Heart right ventricle (tissue), 16 donors: ENCODE results near the gene KLF14. TPM values are rescaled to one million over a fixed set of nuclear protein-coding genes. Genes with fewer than 3 reads are reported as not detected.

ENCODE experiments used
- ATAC-seq, 8 donors: fragments of 200-7000 bp; cut with Tn5 transposase; one replicate each; pipeline ENCODE4 v1.9.1; 2020; ENCODE audit warnings: mild to moderate bottlenecking in 8 of 8, moderate library complexity in 8 of 8, moderate number of reproducible peaks in 1 of 8
- DNase-seq, 2 donors: peaks; one replicate each; pipeline ENCODE4 v3.0.0-alpha.2; 2020
- H3K27ac ChIP-seq, 10 donors: fragments of 200-600 bp; sonication (generic) in 2 of 10; one replicate each; pipeline versions ENCODE4 v1.5.0 to v1.8.0; 2020 to 2022; ENCODE audit warnings: mild to moderate bottlenecking in 3 of 10
- H3K27me3 ChIP-seq, 7 donors: fragments of 200-600 bp; one replicate each; pipeline ENCODE4 v1.8.0; 2021 to 2022; ENCODE audit warnings: mild to moderate bottlenecking in 2 of 7
- H3K36me3 ChIP-seq, 9 donors: fragments of 200-600 bp; sonication (generic) in 1 of 9; one replicate each; pipeline versions ENCODE4 v1.5.0 to v1.8.0; 2020 to 2022; ENCODE audit warnings: mild to moderate bottlenecking in 2 of 9
- H3K4me1 ChIP-seq, 9 donors: fragments of 200-600 bp; sonication (generic) in 1 of 9; one replicate each; pipeline versions ENCODE4 v1.5.0 to v1.8.0; 2020 to 2022; ENCODE audit warnings: mild to moderate bottlenecking in 4 of 9
- H3K4me3 ChIP-seq, 10 donors: fragments of 200-600 bp; sonication (generic) in 2 of 10; one replicate each; pipeline versions ENCODE4 v1.5.0 to v1.8.0; 2020 to 2022; ENCODE audit warnings: mild to moderate bottlenecking in 7 of 10, moderate library complexity in 2 of 10
- H3K9me3 ChIP-seq, 11 donors: fragments of 200-600 bp in 10 of 11; sonication (generic) in 2 of 11; one replicate each; pipeline versions ENCODE4 v1.5.0 to v1.8.0; 2013 to 2022; ENCODE audit warnings: mild to moderate bottlenecking in 2 of 11, control low read depth in 1 of 11, moderate library complexity in 1 of 11
- CTCF ChIP-seq, 9 donors: fragments of 200-600 bp; sonication (generic) in 2 of 9; IDR thresholded peaks; one replicate each; pipeline versions ENCODE4 v1.5.0 to v1.8.0; 2021 to 2022; ENCODE audit warnings: antibody characterized with exemption in 9 of 9, mild to moderate bottlenecking in 5 of 9, moderate library complexity in 1 of 9
- WGBS, 2 donors: extraction: QIAGEN DNeasy Blood & Tissue Kit; methylation state at CpG; one replicate each; pipeline ENCODE4 v1.1.7; 2013; ENCODE audit warnings: inconsistent platforms in 1 of 2; 5-methylcytosine and 5-hydroxymethylcytosine counted together
- intact Hi-C, 10 donors: fragments of 100-400 bp; cut with DNase I; formaldehyde crosslinking; loops; one replicate each; pipeline versions ENCODE4 v1.11.1 to v1.14.2; 2022
- polyA plus RNA-seq, 2 donors: library from polyadenylated mRNA; stranded (reverse); fragments of 200-250 nt; gene quantifications; one replicate each; pipeline ENCODE4 v1.2.3, GENCODE V29; 2013
- total RNA-seq, 10 donors: library from RNA; stranded (reverse); fragmentation: NEBNext Ultra II Directional in 3 of 10; extraction: Animal tissue kit (Norgen Biotek cat#: 25700) in 3 of 10; gene quantifications; one replicate each; pipeline versions ENCODE4 v1.2.1 to v1.2.4, GENCODE V29; 2021 to 2023
- donor health status: Arrhythmogenic right ventricular cardiomyopathy.
- donor health status: ischemic (EF 13 %, LVEDD 7.1; RV severe dilation, severe dysfunction).
- donor health status: healthy with polysubstance abuse.
- donor health status: DM: no; HTN: yes; CAD: no.
- donor health status: DM: no; HTN: no; CAD: no.
- donor health status: ischemic (EF 25% LVEDD 6.9; RV normal size, moderate dysfunction).
- donor health status: ischemic (EF 25% LVEDD 5.7; RV mildly dilated, moderate dysfunction).
- donor health status: healthy.
- donor health status: DM: yes; HTN: yes; CAD: no.
- donor health status: Ischemic cardiomyopathy.
- donor health status: ischemic (EF 35%, LVEDD 5.7; RV mildly dilated, moderate dysfunction).
- donor health status: nonischemic (EF 11% LVEDD 7.7; RV severe dilation, severe dysfunction).
- donor health status: DM: yes; HTN: yes; CAD: no.
- donor health status: PGD.
- donor health status: ischemic (EF 29% LVEDD 5.4; RV normal size, mild dysfunction).
- donor health status: nonischemic (EF 23%, LVEDD 6.1; RV moderate dilation, normal function).

The KLF14 gene
- total and polyA plus RNA-seq, 12 donors: 0.03 to 0.49 (median 0.13) TPM; not detected in 4

GRCh38 chr7:130708766-130709165, 25.2 kb downstream of the KLF14 start:
- H3K9me3 ChIP-seq: peaks cover 0 to 8% (median 0%) of the 10 kb centered on the region in 11 donors
- ATAC-seq: no peak
- 90 to 91% methylated on average over 4 of the region's 4 CpGs for WGBS, 2 donors
- peaks cover 0 to 17% (median 0%) of the 10 kb centered on the region in 7 donors for H3K27me3 ChIP-seq
- no peak overlapping the region for H3K4me3 ChIP-seq
- intact Hi-C loops: no loop called here
- H3K4me1 ChIP-seq: no peaks in the 10 kb centered on the region
- TF ChIP-seq CTCF (IDR thresholded peaks at IDR 0.05): no peak
- H3K36me3 ChIP-seq: no peaks in the 10 kb centered on the region
- H3K27ac ChIP-seq: no peak overlapping the region
- DNase-seq: no peak

GRCh38 chr7:130708001-130708400, 26.0 kb downstream of the KLF14 start:
- H3K4me1 ChIP-seq: no peaks in the 10 kb centered on the region
- intact Hi-C loops: no loop called here
- H3K9me3 ChIP-seq: peaks cover 0 to 8% (median 0%) of the 10 kb centered on the region in 11 donors
- H3K27me3 ChIP-seq: peaks cover 0 to 17% (median 0%) of the 10 kb centered on the region in 7 donors
- no peak overlapping the region for H3K4me3 ChIP-seq
- 90 to 92% methylated on average over 4 of the region's 4 CpGs for WGBS, 2 donors
- DNase-seq (no peak), ATAC-seq (no peak)
- TF ChIP-seq CTCF (IDR thresholded peaks at IDR 0.05): no peak
- H3K36me3 ChIP-seq: no peaks in the 10 kb centered on the region
- H3K27ac ChIP-seq: no peak overlapping the region

- ATAC-seq: no peak
- Histone ChIP-seq H3K36me3 (no peaks in the 10 kb centered on the region), H3K9me3 (peaks cover 0 to 8% (median 0%) of the 10 kb centered on the region in 11 donors), H3K27ac (no peak overlapping the region), H3K4me1 (no peaks in the 10 kb centered on the region), H3K4me3 (no peak overlapping the region), H3K27me3 (peaks cover 0 to 5% (median 0%) of the 10 kb centered on the region in 7 donors)
- TF ChIP-seq CTCF (IDR thresholded peaks at IDR 0.05): no peak
- intact Hi-C loops: no loop called here
- 78 to 87% methylated on average over 1 of the region's 1 CpG for WGBS, 2 donors
- DNase-seq: no peak
These were observed 30.2 kb downstream of the KLF14 start for GRCh38 chr7:130703851-130704250.

- Histone ChIP-seq H3K27ac (no peak overlapping the region), H3K4me3 (no peak overlapping the region), H3K4me1 (no peaks in the 10 kb centered on the region), H3K36me3 (no peaks in the 10 kb centered on the region), H3K9me3 (peaks cover 0 to 4% (median 0%) of the 10 kb centered on the region in 11 donors), H3K27me3 (no peaks in the 10 kb centered on the region)
- intact Hi-C loops: no loop called here
- ATAC-seq (no peak), DNase-seq (no peak)
- WGBS, 2 donors: 91 to 99% methylated on average over 2 of the region's 2 CpGs
- no peak for TF ChIP-seq CTCF (IDR thresholded peaks at IDR 0.05)
These were observed 32.4 kb downstream of the KLF14 start for GRCh38 chr7:130701650-130702049.
